ENCODE data around the gene CXXC5.

Gene CXXC5

DNA sequence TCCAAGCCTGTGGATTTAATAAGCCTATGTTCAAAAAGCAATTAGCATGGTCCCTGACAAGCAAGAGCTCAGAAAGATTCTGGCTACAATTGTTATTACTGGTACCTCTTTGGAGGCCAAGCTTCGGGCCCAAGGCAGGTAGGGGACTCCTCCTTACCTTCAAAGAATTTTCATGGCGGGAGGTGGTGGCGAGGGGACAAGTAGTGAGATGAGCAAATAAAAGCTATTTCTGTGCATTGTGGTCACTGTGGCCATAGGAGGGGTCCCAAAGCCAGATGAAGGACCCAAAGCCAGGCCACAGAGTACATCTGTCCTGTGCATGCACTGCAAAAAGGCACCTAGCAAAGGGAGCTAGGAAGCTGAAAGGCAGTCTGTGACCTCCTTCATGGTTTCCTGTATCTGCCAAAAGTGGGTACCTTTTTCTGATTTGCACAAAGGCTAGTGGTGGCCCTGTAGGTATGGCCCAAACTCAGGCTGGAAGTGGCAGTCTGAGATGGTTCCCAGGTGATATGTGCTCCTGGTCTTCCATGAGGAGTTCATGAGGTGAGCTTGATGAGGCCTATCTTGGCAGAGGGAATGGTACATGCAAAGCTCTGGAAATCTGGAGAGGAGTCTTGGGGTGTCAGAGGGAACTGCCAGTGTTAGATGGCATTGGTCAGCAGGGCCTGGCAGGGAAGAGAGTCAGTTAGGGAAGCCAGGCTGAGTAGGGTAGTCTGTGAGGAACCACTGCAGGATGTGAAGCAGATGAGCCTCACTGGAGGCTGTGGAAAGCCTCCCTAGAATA lies 3.3 kb upstream of the CXXC5 start:
- Mint-ChIP-seq H3K4me3 (no peak overlapping the region), H3K9me3 (no peaks in the 10 kb centered on the region), H3K4me1 (peaks cover 37% of the 10 kb centered on the region), H3K27me3 (peaks cover 54% of the 10 kb centered on the region), H3K27ac (no peak overlapping the region)
- ATAC-seq = no peak
- DNase-seq = no peak

- Mint-ChIP-seq H3K27me3 (peaks cover 60% of the 10 kb centered on the region), H3K27ac (no peak overlapping the region), H3K4me1 (peaks cover 43% of the 10 kb centered on the region), H3K4me3 (no peak overlapping the region), H3K9me3 (no peaks in the 10 kb centered on the region)
- ATAC-seq (no peak), DNase-seq (no peak)
Measured at GRCh38 chr5:139645430-139645871, 2.7 kb upstream of the CXXC5 start.

DNA sequence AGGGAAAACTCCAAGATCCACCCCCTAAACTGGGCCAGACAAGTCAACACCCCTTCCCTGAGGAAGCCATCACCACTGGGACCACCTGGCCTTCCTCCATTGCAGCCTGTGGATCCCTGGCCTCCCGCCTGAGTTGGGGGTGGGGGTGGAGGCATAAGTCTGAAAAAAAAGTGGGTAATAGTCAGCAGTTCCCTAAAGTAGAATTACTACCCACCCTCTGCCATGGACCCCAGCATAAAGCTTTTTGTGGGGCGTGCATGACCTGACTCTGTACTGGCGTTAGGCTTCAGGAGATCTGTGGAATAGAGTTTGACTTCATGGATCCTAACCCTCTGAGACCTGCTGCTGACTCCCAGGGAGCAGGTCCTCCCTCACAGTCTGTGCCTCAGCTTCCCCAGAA lies 2.0 kb upstream of the CXXC5 start:
- no peak for ATAC-seq
- no peak for DNase-seq
- Mint-ChIP-seq H3K4me3 (no peak overlapping the region), H3K27me3 (peaks cover 67% of the 10 kb centered on the region), H3K4me1 (peaks cover 49% of the 10 kb centered on the region), H3K9me3 (no peaks in the 10 kb centered on the region), H3K27ac (no peak overlapping the region)

DNA sequence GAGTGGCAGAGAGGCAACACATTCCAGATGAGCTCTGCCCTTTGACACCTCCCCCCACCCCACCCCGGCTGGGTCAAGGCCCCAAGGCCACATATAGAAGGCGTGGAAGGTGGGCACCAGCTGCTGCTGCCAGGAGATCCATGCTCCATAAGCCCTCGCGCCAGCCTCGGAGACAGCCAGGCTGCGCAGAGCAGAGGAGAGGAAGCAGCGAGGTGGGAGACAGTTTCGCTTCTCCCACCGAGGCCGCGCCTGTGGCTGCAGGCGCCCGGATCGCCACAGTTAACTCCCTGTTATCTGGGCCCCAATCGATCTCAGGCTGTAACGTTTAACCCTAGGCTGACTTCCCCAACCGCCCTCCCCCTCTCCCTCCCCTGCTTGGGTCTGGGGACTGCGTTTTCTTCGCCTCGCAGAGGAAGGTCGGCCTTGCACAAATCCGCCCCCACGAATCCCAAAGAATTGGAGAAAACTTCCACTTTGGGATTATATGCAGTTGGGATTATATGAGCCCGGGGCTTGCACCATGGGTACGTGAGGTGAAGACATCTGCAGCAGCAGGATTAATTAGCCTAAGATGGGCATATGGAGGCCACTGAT lies 1.1 kb upstream of the CXXC5 start:
- Mint-ChIP-seq H3K27ac (no peak overlapping the region), H3K27me3 (peaks cover 76% of the 10 kb centered on the region), H3K4me3 (peak overlapping the region in 1 of 2 donors; percentile 55), H3K9me3 (no peaks in the 10 kb centered on the region), H3K4me1 (peaks cover 52% of the 10 kb centered on the region)
- no peak for ATAC-seq
- no peak for DNase-seq

- no peaks in the 10 kb centered on the region for H3K9me3 Mint-ChIP-seq
- no peak for ATAC-seq
- H3K4me1 Mint-ChIP-seq = peaks cover 55% of the 10 kb centered on the region
- peak overlapping the region; percentile 51 to 63 for H3K4me3 Mint-ChIP-seq
- DNase-seq = no peak
- H3K27ac Mint-ChIP-seq = no peak overlapping the region
- H3K27me3 Mint-ChIP-seq = peaks cover 82% of the 10 kb centered on the region
Measured at GRCh38 chr5:139647506-139648204, 494 bp upstream of the CXXC5 start.

GRCh38 chr5:139649082-139649991 lies 1.2 kb downstream of the CXXC5 start:
- peak overlapping the region in 1 of 2 donors; percentile 64 for H3K27ac Mint-ChIP-seq
- H3K4me1 Mint-ChIP-seq = peaks cover 62% of the 10 kb centered on the region
- no peak for DNase-seq
- peak overlapping the region; percentile 81 to 82 for H3K4me3 Mint-ChIP-seq
- no peaks in the 10 kb centered on the region for H3K9me3 Mint-ChIP-seq
- peak; percentile 22 for ATAC-seq
- H3K27me3 Mint-ChIP-seq = peaks cover 87% of the 10 kb centered on the region

GRCh38 chr5:139650031-139650688 lies 2.0 kb downstream of the CXXC5 start:
- Mint-ChIP-seq H3K4me3 (peak overlapping the region; percentile 81 to 82), H3K27me3 (peaks cover 90% of the 10 kb centered on the region), H3K9me3 (no peaks in the 10 kb centered on the region), H3K27ac (peak overlapping the region in 1 of 2 donors; percentile 29), H3K4me1 (peaks cover 60% of the 10 kb centered on the region)
- DNase-seq = no peak
- ATAC-seq = no peak

DNA sequence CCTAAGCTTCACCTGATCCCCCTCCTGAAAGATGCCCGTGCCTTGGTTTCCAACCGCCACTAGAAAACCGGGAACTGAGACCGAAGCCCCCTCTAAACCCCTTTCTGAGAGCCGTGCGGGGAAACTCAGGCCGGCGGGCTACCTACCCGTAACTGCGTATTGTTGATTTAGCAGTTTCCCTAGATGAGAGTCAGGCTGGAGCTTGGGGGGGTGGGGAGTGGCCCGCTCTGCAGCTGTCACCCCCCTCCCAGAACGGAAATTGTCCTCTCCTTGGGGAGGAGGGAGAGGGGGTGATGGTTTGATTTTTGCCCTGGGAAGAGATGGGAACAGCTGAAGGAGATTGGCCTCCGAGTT lies 2.5 kb downstream of the CXXC5 start:
- DNase-seq (no peak), ATAC-seq (no peak)
- peaks cover 60% of the 10 kb centered on the region for H3K4me1 Mint-ChIP-seq
- no peaks in the 10 kb centered on the region for H3K9me3 Mint-ChIP-seq
- peak overlapping the region; percentile 51 to 82 for H3K4me3 Mint-ChIP-seq
- no peak overlapping the region for H3K27ac Mint-ChIP-seq
- peaks cover 90% of the 10 kb centered on the region for H3K27me3 Mint-ChIP-seq

- Mint-ChIP-seq H3K4me1 (peaks cover 60% of the 10 kb centered on the region), H3K4me3 (peak overlapping the region; percentile 14 to 82), H3K27ac (no peak overlapping the region), H3K27me3 (peaks cover 90% of the 10 kb centered on the region), H3K9me3 (no peaks in the 10 kb centered on the region)
- DNase-seq (no peak), ATAC-seq (no peak)
Measured at GRCh38 chr5:139651043-139651834, 3.1 kb downstream of the CXXC5 start.

DNA sequence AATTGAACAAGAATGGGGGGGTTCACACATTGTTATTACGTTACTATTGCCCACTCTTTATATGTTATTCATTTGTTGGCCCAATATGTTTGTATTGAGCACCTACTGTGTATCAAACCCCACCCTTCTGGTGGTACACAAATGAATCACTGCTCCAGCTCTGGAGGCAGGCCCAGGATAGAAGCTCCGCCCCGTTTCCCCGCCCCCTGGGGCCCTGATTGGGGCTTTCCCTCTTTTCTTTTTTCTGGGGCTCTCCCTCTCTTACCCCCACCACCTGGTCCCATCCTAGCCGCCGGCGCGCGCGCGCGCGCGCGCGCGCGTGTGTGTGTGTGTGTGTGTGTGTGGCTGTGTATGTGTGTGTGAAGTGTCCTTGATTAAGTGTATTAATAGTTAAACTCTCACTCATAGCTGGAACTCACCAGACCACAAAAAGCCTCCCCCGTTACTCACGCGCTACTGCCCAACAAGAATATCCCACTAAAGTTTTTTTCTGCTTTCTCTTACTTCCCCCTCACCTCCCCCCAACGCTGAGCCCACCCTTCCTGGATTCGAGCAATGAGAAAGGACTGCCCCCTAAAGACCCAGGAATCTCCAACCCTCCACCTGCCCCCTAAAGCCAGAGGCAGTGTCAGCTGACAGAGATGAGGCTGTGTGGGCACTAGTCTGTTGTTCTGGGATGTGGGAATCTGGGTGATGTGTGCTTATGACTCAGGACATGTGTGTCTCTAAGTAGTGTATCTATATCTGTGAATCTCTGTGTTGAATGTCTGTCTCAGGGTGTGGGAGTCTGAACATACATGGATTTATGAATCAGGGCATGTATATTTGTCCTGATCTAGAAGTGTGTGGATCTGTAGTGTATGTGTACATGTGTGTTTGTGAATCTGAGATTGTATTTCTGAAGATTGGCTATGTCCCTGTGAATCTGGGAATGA lies 4.0 kb downstream of the CXXC5 start:
- peak overlapping the region; percentile 2 to 14 for H3K4me3 Mint-ChIP-seq
- H3K27ac Mint-ChIP-seq = no peak overlapping the region
- DNase-seq (peak; percentile 70 to 76), ATAC-seq (peak; percentile 63)
- H3K9me3 Mint-ChIP-seq = no peaks in the 10 kb centered on the region
- H3K27me3 Mint-ChIP-seq = peaks cover 81% of the 10 kb centered on the region
- H3K4me1 Mint-ChIP-seq = peaks cover 62% of the 10 kb centered on the region

- H3K4me1 Mint-ChIP-seq = peaks cover 62% of the 10 kb centered on the region
- H3K27me3 Mint-ChIP-seq = peaks cover 74% of the 10 kb centered on the region
- H3K27ac Mint-ChIP-seq = no peak overlapping the region
- no peak for DNase-seq
- no peaks in the 10 kb centered on the region for H3K9me3 Mint-ChIP-seq
- peak; percentile 19 for ATAC-seq
- peak overlapping the region in 1 of 2 donors; percentile 4 for H3K4me3 Mint-ChIP-seq
Measured at GRCh38 chr5:139652788-139653241, 4.7 kb downstream of the CXXC5 start.

DNA sequence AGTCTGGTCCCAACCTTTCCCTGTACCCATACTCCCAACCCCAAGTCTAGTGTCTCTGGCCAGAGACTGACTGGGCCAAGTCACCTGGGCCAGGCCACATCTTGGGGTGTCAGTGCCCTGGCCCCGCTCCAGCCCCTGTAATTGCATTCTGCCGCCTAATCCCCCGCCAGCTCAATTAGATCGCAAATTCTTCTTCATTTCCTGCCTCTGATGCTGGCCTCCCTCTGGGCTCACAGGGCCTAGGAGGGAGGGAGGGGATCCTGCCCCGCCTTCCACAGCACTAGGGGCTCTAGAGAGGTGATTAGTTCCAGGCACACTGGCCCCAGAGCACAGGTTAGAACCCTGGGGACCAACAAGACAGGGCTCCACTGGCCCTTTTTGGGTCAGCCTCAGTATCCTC lies 5.5 kb downstream of the CXXC5 start:
- Mint-ChIP-seq H3K4me3 (peak overlapping the region in 1 of 2 donors; percentile 51), H3K27me3 (peaks cover 71% of the 10 kb centered on the region), H3K4me1 (peaks cover 69% of the 10 kb centered on the region), H3K9me3 (no peaks in the 10 kb centered on the region), H3K27ac (no peak overlapping the region)
- DNase-seq = no peak
- no peak for ATAC-seq

GRCh38 chr5:139654464-139654863 lies 6.3 kb downstream of the CXXC5 start:
- Mint-ChIP-seq H3K4me1 (peaks cover 73% of the 10 kb centered on the region), H3K9me3 (no peaks in the 10 kb centered on the region), H3K27me3 (peaks cover 68% of the 10 kb centered on the region), H3K27ac (no peak overlapping the region), H3K4me3 (no peak overlapping the region)
- ATAC-seq = no peak
- DNase-seq = no peak
